ENCODE results near the gene NEUROD4. TPM values are rescaled to one million over a fixed set of nuclear protein-coding genes. Genes with fewer than 3 reads are reported as not detected.

The NEUROD4 gene
- total and polyA plus RNA-seq, 2 donors (not counting 1 experiment from before 2014, with no cell fraction given) = not detected

DNA sequence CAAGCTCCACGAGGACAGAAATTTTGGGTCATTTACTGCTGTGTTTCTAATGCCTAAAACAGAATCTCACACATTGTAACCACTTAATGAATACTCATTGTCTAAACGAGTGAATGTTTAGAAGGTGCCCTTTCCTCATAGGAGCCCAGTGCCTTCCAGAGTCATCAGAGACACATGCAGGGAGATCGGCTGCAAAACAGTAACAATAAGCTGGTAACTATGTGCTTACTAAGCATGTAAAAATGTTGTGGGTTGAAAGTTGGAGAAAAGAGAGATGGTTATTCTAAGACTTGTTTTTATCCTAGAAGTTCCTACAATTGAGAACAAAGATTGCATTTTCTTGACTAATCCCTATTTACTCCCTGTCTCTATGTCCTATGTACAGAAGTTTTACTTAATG lies 42.6 kb upstream of the NEUROD4 start:
- peak; percentile 12 to 87 for DNase-seq (ENCODE audit: low read depth in 2 of 2)
- Histone ChIP-seq H3K27me3 (ENCODE audit: control insufficient read depth, insufficient read depth, low read length) (no peaks in the 10 kb centered on the region), H2AFZ (ENCODE audit: low read length) (no peak overlapping the region), H3K36me3 (ENCODE audit: control insufficient read depth, insufficient read depth, low read length) (no peaks in the 10 kb centered on the region), H3K9ac (ENCODE audit: insufficient read depth, low read length) (no peak overlapping the region), H3K4me3 (replicated peaks in 1 of 4; ENCODE audit: control extremely low read depth in 1 of 4, insufficient read depth in 1 of 4, low read depth in 3 of 4, low read length in 4 of 4) (no peak overlapping the region), H3K4me1 (ENCODE audit: control insufficient read depth, extremely low read depth, insufficient read depth, low read length) (no peaks in the 10 kb centered on the region), H3K79me2 (ENCODE audit: control insufficient read depth, insufficient read depth, low read length) (no peaks in the 10 kb centered on the region), H4K20me1 (ENCODE audit: control insufficient read depth, extremely low read depth, insufficient read depth, low read length) (no peaks in the 10 kb centered on the region), H3K27ac (ENCODE audit: insufficient read depth, low read length) (no peak overlapping the region), H3K9me3 (ENCODE audit: control insufficient read depth, insufficient read depth, low read depth, low read length) (no peaks in the 10 kb centered on the region), H3K4me2 (ENCODE audit: extremely low read depth, insufficient read depth, low read length) (no peak overlapping the region)
- TF ChIP-seq, protein P1, sequence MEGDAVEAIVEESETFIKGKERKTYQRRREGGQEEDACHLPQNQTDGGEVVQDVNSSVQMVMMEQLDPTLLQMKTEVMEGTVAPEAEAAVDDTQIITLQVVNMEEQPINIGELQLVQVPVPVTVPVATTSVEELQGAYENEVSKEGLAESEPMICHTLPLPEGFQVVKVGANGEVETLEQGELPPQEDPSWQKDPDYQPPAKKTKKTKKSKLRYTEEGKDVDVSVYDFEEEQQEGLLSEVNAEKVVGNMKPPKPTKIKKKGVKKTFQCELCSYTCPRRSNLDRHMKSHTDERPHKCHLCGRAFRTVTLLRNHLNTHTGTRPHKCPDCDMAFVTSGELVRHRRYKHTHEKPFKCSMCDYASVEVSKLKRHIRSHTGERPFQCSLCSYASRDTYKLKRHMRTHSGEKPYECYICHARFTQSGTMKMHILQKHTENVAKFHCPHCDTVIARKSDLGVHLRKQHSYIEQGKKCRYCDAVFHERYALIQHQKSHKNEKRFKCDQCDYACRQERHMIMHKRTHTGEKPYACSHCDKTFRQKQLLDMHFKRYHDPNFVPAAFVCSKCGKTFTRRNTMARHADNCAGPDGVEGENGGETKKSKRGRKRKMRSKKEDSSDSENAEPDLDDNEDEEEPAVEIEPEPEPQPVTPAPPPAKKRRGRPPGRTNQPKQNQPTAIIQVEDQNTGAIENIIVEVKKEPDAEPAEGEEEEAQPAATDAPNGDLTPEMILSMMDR (conservative IDR thresholded peaks at IDR 0.05 in 1 of 2, IDR thresholded peaks at IDR 0.05 in 1 of 2; ENCODE audit: low read depth in 1 of 2, low read length in 2 of 2) = no peak
- TF ChIP-seq EZH2 (IDR thresholded peaks at IDR 0.05; ENCODE audit: low read length, missing control alignments) = no peak

DNA sequence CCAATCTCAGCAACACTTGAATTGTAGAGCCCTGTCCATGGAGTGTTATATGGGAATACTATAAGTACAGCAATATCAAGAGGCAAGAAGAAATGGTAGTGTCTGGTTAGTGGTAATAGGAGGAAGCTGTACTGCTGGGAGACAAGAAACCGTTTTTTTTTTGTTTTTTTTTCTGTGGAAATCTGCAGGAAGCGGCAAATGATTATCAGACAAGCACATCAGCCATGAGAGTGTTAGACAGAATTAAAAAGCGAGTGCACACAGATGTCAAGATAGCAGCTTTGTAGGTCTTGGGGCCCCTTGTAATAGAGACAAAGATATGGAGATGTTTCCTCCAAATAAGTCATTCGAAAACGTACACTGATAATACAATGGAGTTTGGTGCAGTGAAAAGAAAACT lies 41.9 kb upstream of the NEUROD4 start:
- H3K4me2 ChIP-seq (ENCODE audit: extremely low read depth, insufficient read depth, low read length) = no peak overlapping the region
- H3K9ac ChIP-seq (ENCODE audit: insufficient read depth, low read length) = no peak overlapping the region
- no peaks in the 10 kb centered on the region for H3K36me3 ChIP-seq (ENCODE audit: control insufficient read depth, insufficient read depth, low read length)
- H3K27me3 ChIP-seq (ENCODE audit: control insufficient read depth, insufficient read depth, low read length) = no peaks in the 10 kb centered on the region
- no peaks in the 10 kb centered on the region for H4K20me1 ChIP-seq (ENCODE audit: control insufficient read depth, extremely low read depth, insufficient read depth, low read length)
- no peak overlapping the region for H3K27ac ChIP-seq (ENCODE audit: insufficient read depth, low read length)
- no peak overlapping the region for H3K4me3 ChIP-seq (replicated peaks in 1 of 4; ENCODE audit: control extremely low read depth in 1 of 4, insufficient read depth in 1 of 4, low read depth in 3 of 4, low read length in 4 of 4)
- H3K9me3 ChIP-seq (ENCODE audit: control insufficient read depth, insufficient read depth, low read depth, low read length) = no peaks in the 10 kb centered on the region
- DNase-seq (ENCODE audit: low read depth in 2 of 2) = no peak
- H3K79me2 ChIP-seq (ENCODE audit: control insufficient read depth, insufficient read depth, low read length) = no peaks in the 10 kb centered on the region
- H3K4me1 ChIP-seq (ENCODE audit: control insufficient read depth, extremely low read depth, insufficient read depth, low read length) = no peaks in the 10 kb centered on the region
- no peak for TF ChIP-seq EZH2 (IDR thresholded peaks at IDR 0.05; ENCODE audit: low read length, missing control alignments)
- TF ChIP-seq, protein P1 (conservative IDR thresholded peaks at IDR 0.05 in 1 of 2, IDR thresholded peaks at IDR 0.05 in 1 of 2; ENCODE audit: low read depth in 1 of 2, low read length in 2 of 2) = no peak
- H2AFZ ChIP-seq (ENCODE audit: low read length) = no peak overlapping the region

DNA sequence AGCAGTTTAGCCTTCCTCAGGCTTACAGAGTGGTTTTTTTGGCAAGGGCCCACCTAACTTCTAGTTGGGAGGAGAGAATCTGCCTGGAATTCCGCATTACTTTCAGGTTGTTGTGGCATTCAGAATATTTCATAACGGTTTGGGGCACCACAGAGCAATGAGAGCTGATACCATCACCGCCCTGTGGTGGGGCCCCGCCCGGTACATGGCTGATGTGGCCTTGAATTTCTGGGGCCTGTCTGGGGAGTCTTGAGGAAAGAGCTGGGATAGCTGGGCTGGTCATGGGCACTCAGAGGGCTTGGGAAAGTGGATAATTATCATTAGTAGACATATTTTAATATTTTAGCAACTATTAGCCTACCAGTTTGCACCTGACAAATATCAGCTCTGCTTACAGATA lies 39.4 kb upstream of the NEUROD4 start:
- Histone ChIP-seq H3K36me3 (ENCODE audit: control insufficient read depth, insufficient read depth, low read length) (no peaks in the 10 kb centered on the region), H2AFZ (ENCODE audit: low read length) (no peak overlapping the region), H3K27ac (ENCODE audit: insufficient read depth, low read length) (no peak overlapping the region), H3K9ac (ENCODE audit: insufficient read depth, low read length) (no peak overlapping the region), H3K9me3 (ENCODE audit: control insufficient read depth, insufficient read depth, low read depth, low read length) (no peaks in the 10 kb centered on the region), H3K79me2 (ENCODE audit: control insufficient read depth, insufficient read depth, low read length) (no peaks in the 10 kb centered on the region), H3K4me2 (ENCODE audit: extremely low read depth, insufficient read depth, low read length) (no peak overlapping the region), H3K4me3 (replicated peaks in 1 of 4; ENCODE audit: control extremely low read depth in 1 of 4, insufficient read depth in 1 of 4, low read depth in 3 of 4, low read length in 4 of 4) (no peak overlapping the region), H3K27me3 (ENCODE audit: control insufficient read depth, insufficient read depth, low read length) (no peaks in the 10 kb centered on the region), H3K4me1 (ENCODE audit: control insufficient read depth, extremely low read depth, insufficient read depth, low read length) (no peaks in the 10 kb centered on the region), H4K20me1 (ENCODE audit: control insufficient read depth, extremely low read depth, insufficient read depth, low read length) (no peaks in the 10 kb centered on the region)
- DNase-seq (ENCODE audit: low read depth in 2 of 2) = no peak
- no peak for TF ChIP-seq EZH2 (IDR thresholded peaks at IDR 0.05; ENCODE audit: low read length, missing control alignments)
- TF ChIP-seq, protein P1 (conservative IDR thresholded peaks at IDR 0.05 in 1 of 2, IDR thresholded peaks at IDR 0.05 in 1 of 2; ENCODE audit: low read depth in 1 of 2, low read length in 2 of 2) = no peak
